G401.6 (cell line): Measurements from ENCODE around the gene CNGA4.

Source experiments
- FAIRE-seq: peaks from 2 replicates; lab custom pipeline; 2012; peaks lifted over from hg19 to GRCh38; lab: Jason Lieb, UNC

CNGA4 gene, protein sequence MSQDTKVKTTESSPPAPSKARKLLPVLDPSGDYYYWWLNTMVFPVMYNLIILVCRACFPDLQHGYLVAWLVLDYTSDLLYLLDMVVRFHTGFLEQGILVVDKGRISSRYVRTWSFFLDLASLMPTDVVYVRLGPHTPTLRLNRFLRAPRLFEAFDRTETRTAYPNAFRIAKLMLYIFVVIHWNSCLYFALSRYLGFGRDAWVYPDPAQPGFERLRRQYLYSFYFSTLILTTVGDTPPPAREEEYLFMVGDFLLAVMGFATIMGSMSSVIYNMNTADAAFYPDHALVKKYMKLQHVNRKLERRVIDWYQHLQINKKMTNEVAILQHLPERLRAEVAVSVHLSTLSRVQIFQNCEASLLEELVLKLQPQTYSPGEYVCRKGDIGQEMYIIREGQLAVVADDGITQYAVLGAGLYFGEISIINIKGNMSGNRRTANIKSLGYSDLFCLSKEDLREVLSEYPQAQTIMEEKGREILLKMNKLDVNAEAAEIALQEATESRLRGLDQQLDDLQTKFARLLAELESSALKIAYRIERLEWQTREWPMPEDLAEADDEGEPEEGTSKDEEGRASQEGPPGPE

DNA sequence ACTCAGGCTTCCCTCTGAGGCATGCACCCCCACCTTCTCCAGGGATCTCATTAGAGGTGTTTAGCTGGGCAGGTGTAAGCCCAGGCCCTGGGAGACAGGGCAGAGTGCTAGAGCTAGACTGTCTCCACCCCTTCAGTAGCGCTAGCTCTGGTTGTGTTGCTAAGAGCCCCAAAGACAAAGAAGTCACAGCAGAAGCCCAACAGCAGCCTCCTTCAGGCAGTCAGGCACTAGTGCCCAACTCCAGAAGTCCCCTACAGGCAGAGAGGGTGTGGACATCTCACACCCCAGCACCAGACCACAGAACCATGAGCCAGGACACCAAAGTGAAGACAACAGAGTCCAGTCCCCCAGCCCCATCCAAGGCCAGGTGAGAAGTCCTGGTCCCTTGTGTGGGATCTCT, at the start of gene CNGA4:
CNGA4 (plus strand) TSS at position 188 of the 400 bp plus-strand sequence; CDS start at position 306, 118 bp downstream.
- FAIRE-seq: no peak

DNA sequence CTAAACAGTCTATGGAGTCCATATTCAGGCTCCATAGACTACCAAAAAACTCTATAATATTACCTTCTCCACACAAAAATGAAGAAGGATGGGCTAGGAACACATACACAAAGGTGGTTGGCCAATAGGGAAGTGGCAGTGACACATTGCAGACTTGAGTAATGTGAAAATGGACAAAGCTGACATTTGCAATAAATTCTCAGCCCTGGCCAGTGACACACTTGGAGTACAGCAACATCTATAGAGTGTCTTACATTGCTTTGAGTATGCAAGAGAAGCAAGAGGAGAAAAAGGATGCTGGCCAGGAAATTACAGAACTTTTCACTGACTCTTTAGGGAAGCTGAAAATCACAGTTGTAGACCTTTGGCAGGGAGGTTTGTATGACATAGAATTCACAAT, 47.1 kb upstream of the CNGA4 start:
- no peak for FAIRE-seq

DNA sequence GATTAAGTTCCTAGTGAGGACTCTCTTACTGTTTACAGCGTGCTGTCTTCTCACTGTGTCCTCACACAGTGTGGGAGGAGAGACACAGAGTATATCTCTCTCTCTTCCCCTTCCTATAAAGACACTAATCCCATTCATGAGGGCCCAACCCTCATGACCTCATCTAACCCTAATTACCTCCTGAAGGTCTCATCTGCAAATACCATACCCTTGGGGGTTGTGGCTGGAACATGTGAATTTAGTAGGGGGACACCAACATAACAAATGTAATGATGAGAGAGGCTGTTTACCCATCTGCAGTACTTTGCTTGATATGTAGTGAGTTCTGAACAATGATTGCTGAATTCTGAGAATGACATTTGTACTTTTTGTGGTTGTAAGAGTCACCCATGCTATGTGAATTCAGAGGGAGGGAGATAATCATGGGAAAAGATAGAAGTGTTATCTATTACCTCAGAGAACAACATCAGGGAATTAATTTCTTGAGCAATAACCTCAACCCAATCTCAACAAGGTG, 44.8 kb upstream of the CNGA4 start:
- FAIRE-seq: no peak

DNA sequence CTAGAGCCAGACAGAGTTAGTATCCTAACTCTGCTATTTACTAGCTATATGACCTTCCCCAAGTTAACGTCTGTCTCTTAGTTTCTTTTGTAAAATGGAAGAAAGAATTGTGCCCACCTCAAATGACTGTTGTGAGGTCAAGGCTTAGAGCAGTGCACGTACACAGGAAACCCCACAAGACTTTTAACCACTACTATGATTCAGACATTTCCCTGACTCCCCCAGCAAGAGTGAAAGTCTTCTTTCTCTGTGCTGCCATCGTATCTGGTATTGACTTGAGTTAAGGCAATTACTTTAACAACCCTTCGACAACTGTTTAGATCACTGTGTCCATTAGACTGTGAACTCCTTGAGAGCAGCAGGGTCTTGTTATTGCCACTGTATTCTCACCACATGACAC, 42.5 kb upstream of the CNGA4 start:
- no peak for FAIRE-seq

DNA sequence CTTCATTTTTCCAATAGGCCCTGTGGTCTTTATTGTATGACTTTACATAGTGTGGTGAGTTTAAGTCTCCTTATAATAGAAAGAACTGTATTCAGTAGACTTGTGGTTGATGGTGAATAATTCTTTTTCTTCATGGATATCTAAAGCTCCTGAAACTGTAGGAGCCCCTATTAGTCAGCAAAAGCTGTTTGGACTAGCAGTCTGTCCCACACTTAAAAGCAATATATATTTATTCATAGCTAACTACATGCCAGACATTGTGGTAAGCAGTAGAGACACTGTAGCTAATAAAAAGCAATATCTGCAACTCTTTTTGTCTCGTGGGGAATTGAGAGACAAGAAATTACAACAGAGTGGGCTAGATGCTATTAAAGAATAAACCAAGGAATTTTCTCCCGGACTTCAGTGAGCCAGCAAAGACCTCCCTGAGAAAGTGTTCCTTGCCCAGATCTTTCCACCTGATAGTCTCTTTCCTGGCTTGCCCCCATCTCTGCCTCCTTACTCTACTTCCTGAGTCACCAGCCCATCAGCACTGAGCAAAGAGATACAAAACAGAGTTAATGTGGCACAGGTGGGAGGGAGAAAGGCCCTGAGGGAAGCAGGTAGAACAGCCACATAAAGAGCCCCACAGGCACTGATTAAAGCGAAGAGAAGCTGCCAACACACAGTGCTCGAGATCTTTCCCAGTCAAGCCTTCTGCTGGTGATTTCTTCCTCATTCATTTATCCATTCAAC, 41.3 kb upstream of the CNGA4 start:
- FAIRE-seq: no peak

DNA sequence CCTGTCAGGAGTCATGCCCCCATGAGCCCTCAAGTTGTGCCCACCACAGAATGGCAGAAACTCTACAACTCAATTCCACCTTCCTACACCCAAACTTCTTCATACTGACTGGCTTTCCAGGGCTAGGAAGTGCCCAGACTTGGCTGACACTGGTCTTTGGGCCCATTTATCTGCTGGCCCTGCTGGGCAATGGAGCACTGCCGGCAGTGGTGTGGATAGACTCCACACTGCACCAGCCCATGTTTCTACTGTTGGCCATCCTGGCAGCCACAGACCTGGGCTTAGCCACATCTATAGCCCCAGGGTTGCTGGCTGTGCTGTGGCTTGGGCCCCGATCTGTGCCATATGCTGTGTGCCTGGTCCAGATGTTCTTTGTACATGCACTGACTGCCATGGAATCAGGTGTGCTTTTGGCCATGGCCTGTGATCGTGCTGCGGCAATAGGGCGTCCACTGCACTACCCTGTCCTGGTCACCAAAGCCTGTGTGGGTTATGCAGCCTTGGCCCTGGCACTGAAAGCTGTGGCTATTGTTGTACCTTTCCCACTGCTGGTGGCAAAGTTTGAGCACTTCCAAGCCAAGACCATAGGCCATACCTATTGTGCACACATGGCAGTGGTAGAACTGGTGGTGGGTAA, 39.6 kb upstream of the CNGA4 start, which contains the start of gene OR52W1:
OR52W1 (plus strand) TSS at position 51 of the 637 bp plus-strand sequence; CDS start at position 51, 0 bp downstream.
- FAIRE-seq: no peak

DNA sequence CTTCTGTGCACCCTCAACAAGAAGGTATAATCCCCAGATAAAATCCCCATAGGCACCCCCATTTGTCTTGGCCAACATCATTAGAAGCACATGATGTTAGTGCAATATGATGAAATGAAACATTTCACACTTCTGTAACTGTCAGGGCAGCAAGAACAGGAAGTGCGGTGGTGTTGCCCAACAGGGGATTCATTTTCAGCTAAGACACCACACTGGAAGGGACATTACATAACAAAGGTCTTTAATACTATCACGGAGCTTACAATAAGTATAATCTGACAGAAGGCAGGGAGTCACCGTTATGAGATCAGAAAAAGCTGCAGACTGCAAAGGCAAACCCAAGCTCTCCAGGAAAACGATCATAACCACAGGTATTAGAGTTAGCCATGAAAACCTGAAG, 37.9 kb upstream of the CNGA4 start:
- no peak for FAIRE-seq

DNA sequence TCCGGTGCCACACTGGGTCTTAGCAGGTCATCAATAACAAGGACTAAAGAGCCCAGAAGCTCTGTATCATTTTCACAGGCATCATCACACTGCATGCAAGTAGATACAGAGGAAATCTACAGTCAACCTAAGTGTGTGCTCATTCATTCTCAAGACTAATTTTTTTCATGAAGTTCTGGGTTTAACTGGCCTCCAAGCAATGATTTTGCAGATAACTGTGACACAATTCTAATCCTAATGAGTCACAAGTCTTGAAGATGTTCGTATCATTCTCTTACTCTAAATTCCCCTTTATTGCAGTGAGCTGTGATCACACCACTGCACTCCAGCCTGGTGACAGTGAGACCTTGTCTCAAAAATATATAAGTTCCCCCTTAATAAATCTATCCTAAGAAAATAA, 37.4 kb upstream of the CNGA4 start:
- no peak for FAIRE-seq

DNA sequence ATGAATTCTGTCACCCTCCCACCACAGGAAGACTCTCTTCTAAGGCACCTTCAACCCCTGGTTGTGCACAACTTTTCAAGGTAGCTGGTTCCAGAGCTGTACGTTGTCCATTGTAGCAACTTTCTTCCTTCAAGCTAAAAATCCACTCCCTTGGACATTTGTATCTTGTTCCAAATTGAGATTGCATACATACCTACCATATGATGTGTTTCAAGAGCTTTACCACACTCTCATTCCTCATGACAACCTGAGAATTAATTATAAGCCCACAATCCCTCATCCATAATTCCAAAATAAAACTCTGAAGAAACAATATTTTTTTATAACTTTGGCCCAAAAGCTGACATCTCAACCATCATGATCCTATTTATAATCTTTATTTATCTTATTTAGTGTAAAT, 36.8 kb upstream of the CNGA4 start:
- FAIRE-seq: no peak

DNA sequence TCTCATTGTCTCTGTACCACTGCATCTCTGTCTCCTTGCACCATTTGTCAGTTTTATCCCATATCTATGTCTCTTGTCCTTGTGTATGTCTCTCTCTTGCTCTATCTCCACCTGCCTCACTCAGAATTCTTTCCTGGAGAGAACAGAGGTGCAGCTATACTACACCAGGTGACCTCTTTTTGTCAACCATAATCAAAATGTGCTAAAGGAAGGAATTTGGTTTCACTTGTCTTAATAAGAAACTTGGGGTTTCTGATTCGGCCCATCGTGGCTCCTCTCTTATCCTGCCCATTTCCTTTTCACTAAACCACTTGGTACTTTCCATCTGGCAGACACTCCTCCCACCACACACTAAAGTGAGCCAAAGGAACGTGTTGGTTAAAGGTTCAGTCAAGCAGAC, 35.6 kb upstream of the CNGA4 start:
- no peak for FAIRE-seq

DNA sequence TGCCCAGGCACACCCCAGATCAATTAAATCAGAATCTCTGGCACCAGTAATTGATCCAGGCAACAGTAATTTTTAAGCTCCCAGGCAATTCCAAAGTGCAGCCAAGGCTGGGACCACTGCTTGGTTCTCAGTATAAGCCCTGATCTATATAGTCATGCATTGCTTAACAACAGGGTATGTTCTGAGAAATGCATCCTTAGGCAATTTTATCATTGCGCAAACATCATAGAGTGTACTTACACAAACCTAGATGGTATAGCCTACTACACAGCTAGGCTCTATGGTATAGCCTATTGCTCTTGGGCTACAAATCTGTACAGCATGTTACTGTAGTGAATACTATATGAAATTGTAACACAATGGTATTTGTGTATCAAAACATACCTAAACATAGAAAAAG, 34.2 kb upstream of the CNGA4 start:
- no peak for FAIRE-seq

DNA sequence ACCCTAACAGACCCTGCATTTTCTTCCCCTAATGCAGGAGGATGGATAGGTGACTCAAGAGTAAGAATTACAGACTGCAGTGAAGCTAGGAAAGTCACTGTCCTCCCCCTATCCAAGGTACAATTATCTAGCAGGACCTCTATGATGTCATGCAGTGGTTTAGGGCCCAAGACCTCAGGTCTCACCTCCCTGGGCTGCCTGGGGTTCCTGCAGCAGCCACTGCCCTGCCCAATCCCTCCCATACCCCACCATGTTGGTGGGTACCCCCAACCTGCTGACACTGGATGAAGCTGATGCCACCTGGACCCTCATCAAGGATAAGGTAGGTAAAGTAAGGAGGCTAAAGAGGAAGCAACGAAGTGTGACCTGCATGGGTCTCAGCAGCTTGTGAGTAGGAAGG, 33.5 kb upstream of the CNGA4 start, which contains the start of gene C11orf42:
C11orf42 (plus strand) TSS at position 192 of the 400 bp plus-strand sequence; CDS start at position 251, 59 bp downstream.
- no peak for FAIRE-seq

DNA sequence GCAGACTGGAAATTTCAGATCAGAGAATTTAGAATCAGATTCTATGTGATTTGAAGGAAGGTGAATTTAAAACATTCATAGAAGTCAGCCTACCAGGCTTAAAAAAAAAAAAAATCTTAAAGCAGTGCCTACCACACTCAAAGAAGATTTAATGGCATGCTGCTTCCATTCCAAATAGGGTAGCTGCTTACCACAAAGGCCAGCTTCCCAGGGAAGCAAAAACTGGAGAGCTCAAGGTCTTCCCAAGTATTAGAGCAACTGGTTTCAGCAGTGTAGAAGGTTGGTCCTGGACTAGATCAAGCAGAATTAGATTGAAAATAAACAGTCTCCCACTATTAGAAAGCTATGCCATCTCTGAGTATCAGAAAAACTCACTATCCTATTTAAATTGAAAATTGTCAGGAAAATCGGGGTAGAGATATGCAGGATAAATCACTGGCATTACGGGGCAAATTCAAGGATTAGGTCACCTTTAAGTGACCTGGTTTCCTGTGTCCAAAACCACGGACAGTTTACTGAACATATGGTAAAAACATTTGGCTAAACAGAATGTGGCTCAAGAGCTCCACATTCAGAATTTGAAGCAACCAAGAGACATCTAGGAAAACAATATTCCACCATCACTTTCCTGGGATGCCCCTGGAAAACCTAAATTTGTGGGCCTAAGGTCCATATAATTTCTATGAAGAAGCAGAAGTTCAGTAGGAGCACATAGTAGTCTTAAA, 32.3 kb upstream of the CNGA4 start:
- FAIRE-seq: no peak

DNA sequence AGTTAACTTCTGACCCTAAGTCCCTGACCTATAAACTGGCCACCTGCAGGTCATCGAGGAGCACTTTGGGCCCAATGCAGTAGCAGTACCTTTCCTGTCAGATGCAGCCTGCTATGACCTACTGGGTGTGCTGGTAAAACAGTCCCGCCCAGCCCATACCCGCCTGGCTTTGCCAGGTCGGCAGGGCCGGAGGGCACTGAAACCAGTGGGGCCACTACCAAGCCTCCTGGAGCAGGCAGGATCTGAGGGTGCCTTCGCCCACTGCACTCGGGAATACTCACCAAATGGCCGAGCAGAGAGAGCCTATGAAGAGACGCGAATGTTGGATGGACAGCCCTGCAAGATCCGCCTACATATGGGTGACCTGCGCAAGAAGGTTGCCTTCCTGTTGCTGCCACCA, 29.1 kb upstream of the CNGA4 start:
- FAIRE-seq: no peak

DNA sequence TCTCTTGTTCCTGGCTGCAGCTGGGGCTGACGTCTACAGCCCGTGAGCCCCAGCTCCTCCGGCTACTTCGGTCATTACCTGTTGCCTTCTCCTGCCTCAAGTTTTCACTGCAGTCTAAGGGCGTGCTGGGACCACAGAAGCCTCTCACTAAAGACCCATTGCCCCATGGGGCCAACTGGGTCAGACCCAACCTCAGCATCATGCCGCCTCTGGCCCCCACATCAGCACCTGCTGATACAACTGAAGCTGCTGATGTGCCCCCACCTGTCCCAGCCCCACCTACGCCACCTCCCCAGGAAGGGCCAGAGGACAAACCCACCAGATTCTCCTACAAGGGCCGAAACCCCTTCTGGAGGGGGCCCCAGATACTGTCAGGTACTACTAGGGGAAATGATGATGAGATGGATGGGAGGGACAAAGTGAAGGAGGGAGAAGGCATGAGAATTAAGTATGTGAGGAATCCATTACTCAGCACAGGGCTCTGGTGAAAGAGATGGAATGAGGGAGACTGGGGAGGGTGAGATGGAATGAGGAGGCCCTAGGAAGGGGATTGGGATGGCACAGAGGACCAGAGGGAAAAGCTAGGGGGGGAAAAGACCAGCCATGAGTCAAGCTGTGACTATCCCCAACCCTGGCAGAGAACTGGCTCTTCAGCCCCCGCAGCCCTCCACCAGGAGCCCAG, 28.5 kb upstream of the CNGA4 start:
- no peak for FAIRE-seq

DNA sequence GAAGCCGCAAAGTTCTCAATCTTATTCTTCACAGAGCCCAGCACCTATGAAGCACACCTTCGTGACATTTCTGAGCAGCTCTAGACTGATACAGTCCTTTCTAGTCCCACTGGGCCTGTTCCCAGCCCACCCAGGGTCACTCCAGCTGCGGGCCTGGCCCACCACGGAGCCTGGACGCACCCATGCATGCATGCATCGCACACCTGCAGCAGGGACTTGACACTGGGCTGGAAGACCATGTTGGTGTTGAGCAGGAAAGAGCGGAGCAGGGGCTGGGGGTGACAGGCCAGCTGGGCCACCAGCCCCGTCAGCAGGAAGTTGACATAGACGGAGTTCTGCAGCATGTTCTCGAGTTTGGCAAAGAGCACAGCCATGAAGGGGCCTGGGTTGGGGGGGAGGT, 24.4 kb upstream of the CNGA4 start:
- FAIRE-seq: no peak

DNA sequence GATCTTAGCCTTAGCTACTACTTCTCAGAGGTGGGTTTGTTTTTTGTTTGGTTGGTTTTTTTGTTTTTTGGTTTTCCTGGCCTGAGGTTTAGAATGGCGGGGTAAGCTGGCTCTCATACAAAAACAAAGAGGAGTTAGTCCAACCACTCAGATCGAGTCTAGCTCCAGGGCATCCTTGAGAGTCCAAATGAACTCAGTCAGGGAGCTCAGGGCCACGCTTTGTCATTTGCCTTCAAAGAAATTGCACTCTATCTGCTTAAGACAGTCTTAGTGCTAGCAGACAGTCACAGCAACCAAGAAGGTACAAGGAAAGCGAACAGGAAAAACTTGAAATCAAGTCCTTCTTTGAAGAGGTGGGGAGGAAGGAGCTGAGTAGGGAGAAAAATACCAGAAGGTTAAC, 22.4 kb upstream of the CNGA4 start:
- FAIRE-seq: no peak

DNA sequence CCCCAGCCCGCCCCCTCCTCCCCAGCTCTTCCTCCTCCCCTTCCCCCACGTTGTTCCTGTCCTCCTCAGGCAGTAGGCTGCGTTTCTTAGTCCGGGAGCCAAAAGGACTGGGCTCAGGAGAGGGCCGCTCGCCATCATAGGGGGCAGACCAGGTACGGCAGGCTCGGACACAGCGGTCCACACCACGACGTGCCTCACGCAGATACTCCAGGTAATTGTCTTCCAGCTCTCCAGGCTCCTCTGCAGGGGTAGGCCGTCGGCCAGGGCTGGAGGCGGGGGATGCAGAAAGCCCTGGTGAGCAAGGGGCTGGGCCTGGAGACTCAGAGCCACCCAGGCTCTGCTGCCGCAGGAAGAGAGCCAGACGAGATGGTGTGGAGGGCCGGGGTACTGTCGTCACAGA, 21.2 kb upstream of the CNGA4 start:
- FAIRE-seq: no peak

DNA sequence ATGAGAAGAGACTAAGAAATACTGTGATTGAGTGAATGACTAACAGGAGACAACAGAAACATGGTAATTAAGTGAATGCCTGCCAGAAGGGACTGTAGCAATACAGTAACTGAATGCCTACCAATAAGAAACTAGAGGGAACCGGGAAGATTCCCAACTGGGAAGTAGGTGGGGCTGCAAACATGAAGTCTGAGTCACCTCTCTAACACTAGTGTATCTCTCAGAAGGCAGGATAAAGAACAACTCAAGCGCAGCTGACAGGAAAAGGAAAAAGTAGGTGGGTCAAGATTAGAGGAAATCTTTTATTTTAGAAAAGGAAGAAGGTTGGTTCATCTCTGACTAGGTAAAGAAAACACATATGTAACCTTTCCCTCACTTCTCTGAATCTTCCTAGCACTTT, 19.5 kb upstream of the CNGA4 start:
- FAIRE-seq: no peak

DNA sequence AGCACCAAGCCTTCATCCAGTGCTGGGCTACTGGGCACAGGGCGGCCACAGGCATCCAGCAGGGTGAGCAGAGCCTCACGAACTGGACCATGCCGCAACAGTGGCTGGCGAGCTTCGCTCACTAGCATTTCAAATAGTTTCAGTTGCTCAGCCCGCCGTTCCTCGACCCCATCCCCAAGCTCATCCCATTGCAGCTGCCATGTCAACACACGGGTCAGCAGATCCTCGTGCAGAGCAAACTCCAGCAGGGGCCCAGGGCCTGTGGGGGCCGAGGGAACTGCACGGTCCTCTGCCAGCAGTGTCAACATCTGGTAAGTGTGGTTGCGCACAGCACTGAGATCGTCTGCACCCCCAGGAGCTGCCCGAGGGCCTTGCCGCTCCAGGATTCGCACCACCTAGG, 15.0 kb upstream of the CNGA4 start:
- no peak for FAIRE-seq

DNA sequence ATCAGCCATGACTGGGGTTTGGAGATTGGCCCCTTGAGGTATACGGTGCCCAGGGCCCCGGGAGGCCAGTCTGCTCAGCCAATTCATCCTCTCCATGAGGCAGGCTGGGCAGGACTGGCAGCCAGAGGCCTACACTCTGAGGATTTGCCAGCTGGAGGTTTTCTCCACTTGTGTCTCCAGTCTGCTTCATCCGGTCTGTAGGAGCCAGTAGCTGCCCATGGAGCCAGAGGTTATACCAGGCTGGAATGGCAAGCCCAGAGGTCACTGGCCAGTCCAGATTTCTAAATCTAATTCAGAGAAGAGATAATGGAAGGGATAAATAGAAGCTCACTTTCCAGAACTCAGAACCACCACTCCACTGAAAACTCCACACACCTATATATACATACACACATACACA, 14.5 kb upstream of the CNGA4 start:
- no peak for FAIRE-seq
